Panc1 (cell line): ENCODE results near the gene ENTPD6. TPM values are rescaled to one million over a fixed set of nuclear protein-coding genes. Genes with fewer than 3 reads are reported as not detected.

Experiments
- total RNA-seq: library from RNA; stranded (reverse); gene quantifications from one replicate; pipeline ENCODE4 v1.2.1, GENCODE V29; 2021; ENCODE audit not compliant: unreplicated experiment

Gene ENTPD6
- total RNA-seq, 1 experiment from 2014 or later: 108 TPM

Other genes with a start within 250 kb of the ENTPD6 start
- gene CST7, start 246.4 kb upstream of the ENTPD6 start, total RNA-seq: not detected
- gene APMAP, start 203.0 kb upstream of the ENTPD6 start, total RNA-seq: 165 TPM
- 32.2 TPM for gene ACSS1, start 137.6 kb upstream of the ENTPD6 start, total RNA-seq
- gene VSX1, start 113.6 kb upstream of the ENTPD6 start, total RNA-seq: 0.21 TPM
- 220 TPM for gene PYGB, start 52.4 kb downstream of the ENTPD6 start, total RNA-seq
- 90.9 TPM for gene ABHD12, start 195.1 kb downstream of the ENTPD6 start, total RNA-seq
- gene GINS1, start 212.0 kb downstream of the ENTPD6 start, total RNA-seq: 36.0 TPM